ENCODE results near the gene MSTN.

The MSTN gene

GRCh38 chr2:190031969-190032618 is 30.4 kb downstream of the MSTN start:
- no peaks in the 10 kb centered on the region for H3K27me3 ChIP-seq (ENCODE audit: insufficient read depth, low read length)
- H3K4me1 ChIP-seq (ENCODE audit: insufficient read depth, low read length, severe bottlenecking): no peaks in the 10 kb centered on the region
- H3K27ac ChIP-seq (ENCODE audit: low read depth, low read length, poor library complexity, severe bottlenecking): no peak overlapping the region
- no peak overlapping the region for H2AFZ ChIP-seq (ENCODE audit: low read length)
- H3K9me3 ChIP-seq (ENCODE audit: low read length): no peaks in the 10 kb centered on the region
- no peak overlapping the region for H3K4me2 ChIP-seq (ENCODE audit: low read length)
- no peaks in the 10 kb centered on the region for H3K36me3 ChIP-seq (ENCODE audit: insufficient read depth, low read length)
- H3K4me3 ChIP-seq (ENCODE audit: low read depth, low read length, poor library complexity, severe bottlenecking): no peak overlapping the region
- no peak overlapping the region for H3K9ac ChIP-seq (ENCODE audit: low read length)
- no peaks in the 10 kb centered on the region for H3K79me2 ChIP-seq (ENCODE audit: insufficient read depth, low read length)
- no peaks in the 10 kb centered on the region for H3F3A ChIP-seq (ENCODE audit: insufficient read depth, low read length)
- no peaks in the 10 kb centered on the region for H4K20me1 ChIP-seq (ENCODE audit: insufficient read depth, low read length)
- H3K9me2 ChIP-seq (ENCODE audit: low read depth, low read length): no peaks in the 10 kb centered on the region
- TF ChIP-seq CTCF (IDR thresholded peaks at IDR 0.05; ENCODE audit: low read length) (no peak), EZH2 (IDR thresholded peaks at IDR 0.05; ENCODE audit: borderline replicate concordance, low read length) (no peak)

- Histone ChIP-seq H3K4me3 (ENCODE audit: low read depth, low read length, poor library complexity, severe bottlenecking) (no peak overlapping the region), H4K20me1 (ENCODE audit: insufficient read depth, low read length) (no peaks in the 10 kb centered on the region), H2AFZ (ENCODE audit: low read length) (no peak overlapping the region), H3K36me3 (ENCODE audit: insufficient read depth, low read length) (no peaks in the 10 kb centered on the region), H3K9me3 (ENCODE audit: low read length) (no peaks in the 10 kb centered on the region), H3K27ac (ENCODE audit: low read depth, low read length, poor library complexity, severe bottlenecking) (no peak overlapping the region), H3K27me3 (ENCODE audit: insufficient read depth, low read length) (no peaks in the 10 kb centered on the region), H3K9ac (ENCODE audit: low read length) (no peak overlapping the region), H3K4me2 (ENCODE audit: low read length) (no peak overlapping the region), H3K4me1 (ENCODE audit: insufficient read depth, low read length, severe bottlenecking) (no peaks in the 10 kb centered on the region), H3K79me2 (ENCODE audit: insufficient read depth, low read length) (no peaks in the 10 kb centered on the region), H3K9me2 (ENCODE audit: low read depth, low read length) (no peaks in the 10 kb centered on the region), H3F3A (ENCODE audit: insufficient read depth, low read length) (no peaks in the 10 kb centered on the region; the same call in 1 of the 2 replicates)
- TF ChIP-seq EZH2 (IDR thresholded peaks at IDR 0.05; ENCODE audit: borderline replicate concordance, low read length) (no peak), CTCF (IDR thresholded peaks at IDR 0.05; ENCODE audit: low read length) (peak; percentile 49)
These were observed 38.7 kb downstream of the MSTN start for GRCh38 chr2:190023860-190024259.

- H2AFZ ChIP-seq (ENCODE audit: low read length): no peak overlapping the region
- H3K9ac ChIP-seq (ENCODE audit: low read length): no peak overlapping the region
- no peak overlapping the region for H3K27ac ChIP-seq (ENCODE audit: low read depth, low read length, poor library complexity, severe bottlenecking)
- no peaks in the 10 kb centered on the region; the same call in 1 of the 2 replicates for H3F3A ChIP-seq (ENCODE audit: insufficient read depth, low read length)
- no peaks in the 10 kb centered on the region for H3K9me2 ChIP-seq (ENCODE audit: low read depth, low read length)
- H3K79me2 ChIP-seq (ENCODE audit: insufficient read depth, low read length): no peaks in the 10 kb centered on the region
- H3K4me1 ChIP-seq (ENCODE audit: insufficient read depth, low read length, severe bottlenecking): no peaks in the 10 kb centered on the region
- no peaks in the 10 kb centered on the region for H4K20me1 ChIP-seq (ENCODE audit: insufficient read depth, low read length)
- H3K9me3 ChIP-seq (ENCODE audit: low read length): no peaks in the 10 kb centered on the region; the same call in 1 of the 2 replicates
- H3K4me3 ChIP-seq (ENCODE audit: low read depth, low read length, poor library complexity, severe bottlenecking): no peak overlapping the region
- H3K27me3 ChIP-seq (ENCODE audit: insufficient read depth, low read length): no peaks in the 10 kb centered on the region
- TF ChIP-seq CTCF (IDR thresholded peaks at IDR 0.05; ENCODE audit: low read length) (no peak), EZH2 (IDR thresholded peaks at IDR 0.05; ENCODE audit: borderline replicate concordance, low read length) (no peak)
- H3K36me3 ChIP-seq (ENCODE audit: insufficient read depth, low read length): no peaks in the 10 kb centered on the region
- H3K4me2 ChIP-seq (ENCODE audit: low read length): no peak overlapping the region
These were observed 41.8 kb downstream of the MSTN start for GRCh38 chr2:190020720-190021119.

Measured in OCI-LY1 (cell line).